ENCODE data around the gene AVEN. TPM values are rescaled to one million over a fixed set of nuclear protein-coding genes. Genes with fewer than 3 reads are reported as not detected.
"Not testable (repeated sequence)": the region's sequence is repeated elsewhere in the genome, so short reads cannot be mapped to it uniquely, and the experiment has no call there.

Gene AVEN
- total RNA-seq, 1 donor from 2014 or later: 27.3 TPM

DNA sequence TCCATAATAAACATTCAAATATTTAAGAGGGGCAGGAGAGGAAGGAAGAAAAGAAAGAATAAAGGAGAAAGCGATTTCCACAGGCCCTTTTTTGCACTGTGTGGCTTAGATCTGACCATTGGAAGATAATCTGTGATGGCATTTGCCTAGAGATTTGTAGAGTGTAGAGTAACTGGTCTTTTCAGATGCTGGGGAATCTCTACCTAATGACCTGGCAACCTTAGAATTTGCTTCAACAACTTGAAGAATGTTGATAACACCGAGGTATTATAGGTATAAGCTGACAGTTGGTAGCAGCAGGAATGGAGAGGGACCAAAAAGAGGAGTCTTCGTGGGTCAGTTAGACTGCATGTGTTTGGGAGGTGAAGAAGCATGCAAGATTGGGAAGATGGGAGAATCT, 20.9 kb upstream of the AVEN start:
- DNase-seq (ENCODE audit: low spot score): no peak
- Mint-ChIP-seq H3K9me3 (ENCODE audit: low read depth) (no peaks in the 10 kb centered on the region), H3K36me3 (ENCODE audit: low read depth) (no peaks in the 10 kb centered on the region), H3K4me3 (ENCODE audit: unreplicated experiment) (no peak overlapping the region), H3K27me3 (ENCODE audit: low read depth) (no peaks in the 10 kb centered on the region), H3K27ac (ENCODE audit: unreplicated experiment) (no peak overlapping the region), H3K4me1 (ENCODE audit: low read depth) (peaks cover 31% of the 10 kb centered on the region)
- TF ChIP-seq, protein P1, sequence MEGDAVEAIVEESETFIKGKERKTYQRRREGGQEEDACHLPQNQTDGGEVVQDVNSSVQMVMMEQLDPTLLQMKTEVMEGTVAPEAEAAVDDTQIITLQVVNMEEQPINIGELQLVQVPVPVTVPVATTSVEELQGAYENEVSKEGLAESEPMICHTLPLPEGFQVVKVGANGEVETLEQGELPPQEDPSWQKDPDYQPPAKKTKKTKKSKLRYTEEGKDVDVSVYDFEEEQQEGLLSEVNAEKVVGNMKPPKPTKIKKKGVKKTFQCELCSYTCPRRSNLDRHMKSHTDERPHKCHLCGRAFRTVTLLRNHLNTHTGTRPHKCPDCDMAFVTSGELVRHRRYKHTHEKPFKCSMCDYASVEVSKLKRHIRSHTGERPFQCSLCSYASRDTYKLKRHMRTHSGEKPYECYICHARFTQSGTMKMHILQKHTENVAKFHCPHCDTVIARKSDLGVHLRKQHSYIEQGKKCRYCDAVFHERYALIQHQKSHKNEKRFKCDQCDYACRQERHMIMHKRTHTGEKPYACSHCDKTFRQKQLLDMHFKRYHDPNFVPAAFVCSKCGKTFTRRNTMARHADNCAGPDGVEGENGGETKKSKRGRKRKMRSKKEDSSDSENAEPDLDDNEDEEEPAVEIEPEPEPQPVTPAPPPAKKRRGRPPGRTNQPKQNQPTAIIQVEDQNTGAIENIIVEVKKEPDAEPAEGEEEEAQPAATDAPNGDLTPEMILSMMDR (IDR thresholded peaks at IDR 0.05): no peak

DNA sequence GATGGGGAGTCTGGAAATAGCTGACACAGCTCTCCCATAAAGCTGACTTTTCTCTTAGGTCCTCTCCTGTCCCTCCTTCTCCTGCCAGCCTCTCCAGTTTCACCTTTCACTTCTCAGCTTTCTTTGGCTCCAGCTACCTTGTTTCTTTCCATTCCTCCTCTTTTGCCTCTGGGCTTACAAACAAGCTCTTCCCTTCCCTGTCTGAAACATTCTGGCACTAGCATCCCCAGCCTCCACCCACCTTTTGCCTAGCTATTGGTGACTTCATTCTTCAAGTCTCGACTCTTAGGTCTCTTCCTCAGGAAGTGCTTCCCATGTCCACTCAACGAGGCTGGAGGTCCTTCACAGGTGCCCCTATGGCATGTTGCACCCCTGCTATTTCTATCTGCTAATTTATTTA, 20.5 kb upstream of the AVEN start:
- DNase-seq (ENCODE audit: low spot score): no peak
- H3K27me3 Mint-ChIP-seq (ENCODE audit: low read depth): no peaks in the 10 kb centered on the region
- no peaks in the 10 kb centered on the region for H3K36me3 Mint-ChIP-seq (ENCODE audit: low read depth)
- TF ChIP-seq, protein P1 (IDR thresholded peaks at IDR 0.05): no peak
- H3K27ac Mint-ChIP-seq (ENCODE audit: unreplicated experiment): no peak overlapping the region
- H3K4me3 Mint-ChIP-seq (ENCODE audit: unreplicated experiment): no peak overlapping the region
- peaks cover 31% of the 10 kb centered on the region for H3K4me1 Mint-ChIP-seq (ENCODE audit: low read depth)
- H3K9me3 Mint-ChIP-seq (ENCODE audit: low read depth): no peaks in the 10 kb centered on the region

DNA sequence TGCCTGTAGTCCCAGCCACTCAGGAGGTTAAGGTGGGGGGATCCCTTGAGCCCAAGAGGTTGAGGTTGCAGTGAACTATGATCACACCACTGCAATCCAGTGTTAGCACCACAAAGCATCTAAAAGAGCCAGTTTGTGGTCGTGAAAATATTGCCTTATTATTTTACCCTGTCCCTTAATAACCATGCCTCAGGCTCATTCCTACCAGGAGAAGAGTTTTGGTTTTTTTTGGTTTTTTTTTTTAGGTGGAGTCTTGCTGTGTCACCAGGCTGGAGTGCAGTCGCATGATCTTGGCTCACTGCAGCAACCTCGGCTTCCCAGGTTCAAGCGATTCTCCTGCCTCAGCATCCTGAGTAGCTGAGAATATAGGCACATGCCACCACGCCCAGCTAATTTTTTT, 17.9 kb upstream of the AVEN start:
- DNase-seq (ENCODE audit: low spot score): no peak
- H3K27me3 Mint-ChIP-seq (ENCODE audit: low read depth): no peaks in the 10 kb centered on the region
- H3K27ac Mint-ChIP-seq (ENCODE audit: unreplicated experiment): peak overlapping the region; percentile 83
- H3K4me1 Mint-ChIP-seq (ENCODE audit: low read depth): peaks cover 31% of the 10 kb centered on the region
- peaks cover 13% of the 10 kb centered on the region for H3K36me3 Mint-ChIP-seq (ENCODE audit: low read depth)
- peaks cover 19% of the 10 kb centered on the region for H3K9me3 Mint-ChIP-seq (ENCODE audit: low read depth)
- no peak overlapping the region for H3K4me3 Mint-ChIP-seq (ENCODE audit: unreplicated experiment)
- TF ChIP-seq, protein P1 (IDR thresholded peaks at IDR 0.05): no peak

DNA sequence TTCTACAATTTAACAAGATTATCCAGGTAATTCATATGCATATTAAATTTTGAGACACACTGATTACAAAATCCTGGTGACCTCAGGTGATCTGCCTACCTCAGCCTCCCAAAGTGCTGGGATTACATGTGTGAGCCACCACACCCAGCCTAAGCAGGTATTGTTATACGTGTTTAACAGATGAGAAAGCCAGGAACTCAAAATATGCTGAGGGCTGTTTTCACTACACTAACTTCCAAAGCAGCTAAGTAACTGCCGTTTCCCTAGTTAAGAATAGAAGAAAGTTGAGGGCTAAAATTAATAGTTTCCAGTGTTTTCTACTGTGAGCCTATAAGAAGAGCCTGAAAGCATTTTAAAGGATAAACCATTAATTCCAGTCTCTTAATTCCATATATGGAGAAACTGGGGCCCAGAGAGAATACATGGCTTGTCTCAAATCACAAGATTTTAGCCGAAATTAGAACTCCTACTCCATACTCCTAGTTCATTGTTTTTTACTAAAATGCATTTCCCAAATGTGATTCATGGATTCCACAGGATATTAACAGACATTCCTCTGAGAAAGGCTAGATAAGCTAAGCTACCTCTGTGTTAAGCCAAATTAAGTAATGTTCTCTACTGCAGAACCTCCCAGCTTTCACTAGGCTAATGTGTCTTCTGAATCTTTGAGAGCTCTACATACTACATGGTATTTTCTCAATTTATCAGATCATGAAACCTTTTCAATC, 17.0 kb upstream of the AVEN start:
- no peaks in the 10 kb centered on the region for H3K27me3 Mint-ChIP-seq (ENCODE audit: low read depth)
- H3K4me3 Mint-ChIP-seq (ENCODE audit: unreplicated experiment): no peak overlapping the region
- peaks cover 21% of the 10 kb centered on the region for H3K36me3 Mint-ChIP-seq (ENCODE audit: low read depth)
- H3K9me3 Mint-ChIP-seq (ENCODE audit: low read depth): peaks cover 28% of the 10 kb centered on the region
- TF ChIP-seq, protein P1 (IDR thresholded peaks at IDR 0.05): no peak
- peaks cover 29% of the 10 kb centered on the region for H3K4me1 Mint-ChIP-seq (ENCODE audit: low read depth)
- H3K27ac Mint-ChIP-seq (ENCODE audit: unreplicated experiment): peak overlapping the region; percentile 83
- DNase-seq (ENCODE audit: low spot score): no peak

DNA sequence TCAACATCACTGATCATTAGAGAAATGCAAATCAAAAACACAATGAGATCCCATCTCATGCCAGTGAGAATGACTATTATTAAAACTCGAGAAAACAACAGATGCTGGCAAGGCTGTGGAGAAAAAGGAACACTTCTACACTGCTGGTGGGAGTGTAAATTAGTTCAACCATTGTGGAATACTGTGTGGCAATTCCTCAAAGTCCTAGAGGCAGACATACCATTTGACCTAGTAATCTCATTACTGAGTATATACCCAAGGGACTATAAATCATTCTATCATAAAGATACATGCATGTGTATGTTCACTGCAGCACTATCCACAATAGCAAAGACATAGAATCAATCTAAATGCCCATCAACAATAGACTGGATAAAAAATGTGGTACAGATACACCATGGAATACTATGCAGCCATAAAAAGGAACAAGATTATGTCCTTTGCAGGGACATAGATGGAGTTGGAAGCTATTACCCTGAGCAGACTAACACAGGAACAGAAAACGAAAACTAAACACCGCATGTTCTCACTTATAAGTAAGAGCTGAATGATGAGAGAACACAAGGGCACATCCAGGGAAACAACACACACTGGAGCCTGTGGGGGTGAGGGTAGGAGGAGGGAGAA, 15.2 kb upstream of the AVEN start:
- H3K9me3 Mint-ChIP-seq (ENCODE audit: low read depth): peaks cover 42% of the 10 kb centered on the region
- no peak for DNase-seq (ENCODE audit: low spot score)
- TF ChIP-seq, protein P1 (IDR thresholded peaks at IDR 0.05): no peak
- no peaks in the 10 kb centered on the region for H3K27me3 Mint-ChIP-seq (ENCODE audit: low read depth)
- no peak overlapping the region for H3K4me3 Mint-ChIP-seq (ENCODE audit: unreplicated experiment)
- no peak overlapping the region for H3K27ac Mint-ChIP-seq (ENCODE audit: unreplicated experiment)
- H3K36me3 Mint-ChIP-seq (ENCODE audit: low read depth): peaks cover 34% of the 10 kb centered on the region
- peaks cover 25% of the 10 kb centered on the region for H3K4me1 Mint-ChIP-seq (ENCODE audit: low read depth)

DNA sequence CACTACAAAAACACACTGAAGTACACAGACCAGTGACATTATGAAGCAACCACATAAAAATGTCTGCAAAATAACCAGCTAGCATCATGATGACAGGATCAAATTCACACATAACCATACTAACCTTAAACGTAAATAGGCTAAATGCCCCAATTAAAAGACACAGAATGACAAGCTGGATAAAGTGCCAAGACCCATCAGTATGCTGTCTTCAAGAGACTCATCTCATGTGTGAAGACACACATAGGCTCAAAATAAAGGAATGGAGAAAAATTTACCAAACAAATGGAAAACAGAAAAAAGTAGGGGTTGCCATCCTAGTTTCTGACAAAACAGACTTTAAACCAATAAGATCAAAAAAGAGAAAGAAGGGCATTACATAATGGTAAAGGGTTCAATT, 11.4 kb upstream of the AVEN start:
- H3K36me3 Mint-ChIP-seq (ENCODE audit: low read depth): peaks cover 35% of the 10 kb centered on the region
- peaks cover 43% of the 10 kb centered on the region for H3K9me3 Mint-ChIP-seq (ENCODE audit: low read depth)
- not testable (repeated sequence) for DNase-seq (ENCODE audit: low spot score); H3K27me3 Mint-ChIP-seq (ENCODE audit: low read depth); H3K4me3 Mint-ChIP-seq (ENCODE audit: unreplicated experiment)
- peak overlapping the region; percentile 92 for H3K27ac Mint-ChIP-seq (ENCODE audit: unreplicated experiment)
- peaks cover 37% of the 10 kb centered on the region for H3K4me1 Mint-ChIP-seq (ENCODE audit: low read depth)
